ENCODE measurements around the gene PLA1A.
"Not testable (repeated sequence)": the region's sequence is repeated elsewhere in the genome, so short reads cannot be mapped to it uniquely, and the experiment has no call there.

Gene PLA1A

GRCh38 chr3:119663885-119664284 is 66.2 kb downstream of the PLA1A start:
- Mint-ChIP-seq H3K27me3 (no peaks in the 10 kb centered on the region), H3K36me3 (peaks cover 7% of the 10 kb centered on the region), H3K9me3 (no peaks in the 10 kb centered on the region), H3K4me1 (peaks cover 26% of the 10 kb centered on the region), H3K4me3 (no peak overlapping the region), H3K27ac (peak overlapping the region; percentile 87)
- ATAC-seq (ENCODE audit: low read depth) (no peak), DNase-seq (ENCODE audit: low spot score in 2 of 2) (no peak)

GRCh38 chr3:119664370-119664769 is 66.7 kb downstream of the PLA1A start:
- Mint-ChIP-seq H3K9me3 (no peaks in the 10 kb centered on the region), H3K36me3 (peaks cover 7% of the 10 kb centered on the region), H3K4me3 (no peak overlapping the region), H3K4me1 (peaks cover 26% of the 10 kb centered on the region), H3K27ac (peak overlapping the region; percentile 87), H3K27me3 (no peaks in the 10 kb centered on the region)
- no peak for ATAC-seq (ENCODE audit: low read depth)
- no peak for DNase-seq (ENCODE audit: low spot score in 2 of 2)

- ATAC-seq (ENCODE audit: low read depth) (peak; percentile 67), DNase-seq (ENCODE audit: low spot score in 2 of 2) (no peak)
- Mint-ChIP-seq H3K4me1 (peaks cover 26% of the 10 kb centered on the region), H3K36me3 (peaks cover 7% of the 10 kb centered on the region), H3K4me3 (no peak overlapping the region), H3K27ac (peak overlapping the region; percentile 87), H3K27me3 (no peaks in the 10 kb centered on the region), H3K9me3 (no peaks in the 10 kb centered on the region)
Measured at GRCh38 chr3:119664850-119665379, 67.2 kb downstream of the PLA1A start.

- ATAC-seq (ENCODE audit: low read depth) (no peak), DNase-seq (ENCODE audit: low spot score in 2 of 2) (no peak)
- Mint-ChIP-seq H3K27me3 (no peaks in the 10 kb centered on the region), H3K4me3 (no peak overlapping the region), H3K4me1 (peaks cover 26% of the 10 kb centered on the region), H3K27ac (peak overlapping the region; percentile 76), H3K9me3 (no peaks in the 10 kb centered on the region), H3K36me3 (peaks cover 9% of the 10 kb centered on the region)
Measured at GRCh38 chr3:119665954-119666559, 68.4 kb downstream of the PLA1A start.

GRCh38 chr3:119669906-119670570 is 72.4 kb downstream of the PLA1A start:
- Mint-ChIP-seq H3K36me3 (peaks cover 13% of the 10 kb centered on the region), H3K27me3 (no peaks in the 10 kb centered on the region), H3K27ac (peak overlapping the region; percentile 74), H3K4me3 (no peak overlapping the region), H3K9me3 (no peaks in the 10 kb centered on the region), H3K4me1 (peaks cover 14% of the 10 kb centered on the region)
- no peak for DNase-seq (ENCODE audit: low spot score in 2 of 2)
- ATAC-seq (ENCODE audit: low read depth), result no peak

GRCh38 chr3:119672776-119673175 is 75.1 kb downstream of the PLA1A start:
- Mint-ChIP-seq H3K4me3 (no peak overlapping the region), H3K27me3 (no peaks in the 10 kb centered on the region), H3K4me1 (peaks cover 23% of the 10 kb centered on the region), H3K36me3 (peaks cover 11% of the 10 kb centered on the region), H3K9me3 (no peaks in the 10 kb centered on the region), H3K27ac (no peak overlapping the region)
- no peak for ATAC-seq (ENCODE audit: low read depth)
- no peak for DNase-seq (ENCODE audit: low spot score in 2 of 2)

GRCh38 chr3:119673875-119674274 is 76.2 kb downstream of the PLA1A start:
- Mint-ChIP-seq H3K36me3 (peaks cover 9% of the 10 kb centered on the region), H3K27me3 (no peaks in the 10 kb centered on the region), H3K27ac (peak overlapping the region; percentile 70), H3K9me3 (no peaks in the 10 kb centered on the region), H3K4me1 (peaks cover 21% of the 10 kb centered on the region), H3K4me3 (no peak overlapping the region)
- ATAC-seq (ENCODE audit: low read depth), result no peak
- no peak for DNase-seq (ENCODE audit: low spot score in 2 of 2)

- Mint-ChIP-seq H3K4me3 (peak overlapping the region; percentile 84), H3K4me1 (peaks cover 21% of the 10 kb centered on the region), H3K36me3 (peaks cover 9% of the 10 kb centered on the region), H3K27ac (peak overlapping the region; percentile 99), H3K27me3 (no peaks in the 10 kb centered on the region), H3K9me3 (no peaks in the 10 kb centered on the region)
- DNase-seq (ENCODE audit: low spot score in 2 of 2), result no peak
- ATAC-seq (ENCODE audit: low read depth), result no peak
Measured at GRCh38 chr3:119675188-119675874, 77.6 kb downstream of the PLA1A start.

GRCh38 chr3:119676020-119676419 is 78.3 kb downstream of the PLA1A start:
- no peaks in the 10 kb centered on the region for H3K9me3 Mint-ChIP-seq
- DNase-seq (ENCODE audit: low spot score in 2 of 2) (no peak), ATAC-seq (ENCODE audit: low read depth) (no peak)
- peak overlapping the region; percentile 99 for H3K27ac Mint-ChIP-seq
- no peaks in the 10 kb centered on the region for H3K27me3 Mint-ChIP-seq
- peaks cover 6% of the 10 kb centered on the region for H3K36me3 Mint-ChIP-seq
- peak overlapping the region; percentile 84 for H3K4me3 Mint-ChIP-seq
- H3K4me1 Mint-ChIP-seq, result peaks cover 21% of the 10 kb centered on the region

- peaks cover 21% of the 10 kb centered on the region for H3K4me1 Mint-ChIP-seq
- DNase-seq (ENCODE audit: low spot score in 2 of 2), result peak; percentile 88 to 96
- peak within 1 kb of the TSS; percentile 84 for H3K4me3 Mint-ChIP-seq
- ATAC-seq (ENCODE audit: low read depth), result peak; percentile 86
- no peaks in the 10 kb centered on the region for H3K9me3 Mint-ChIP-seq
- H3K36me3 Mint-ChIP-seq, result peaks cover 6% of the 10 kb centered on the region
- no peaks in the 10 kb centered on the region for H3K27me3 Mint-ChIP-seq
- H3K27ac Mint-ChIP-seq, result peak within 1 kb of the TSS; percentile 99
Measured at GRCh38 chr3:119676771-119677640, 79.3 kb downstream of the PLA1A start, which contains the start of gene COX17. TSS of gene COX17 (minus strand) at chr3:119677406. CDS start at chr3:119677310, 96 bp downstream.

GRCh38 chr3:119677641-119677934 is 79.9 kb downstream of the PLA1A start:
- ATAC-seq (ENCODE audit: low read depth), result peak; percentile 3
- Mint-ChIP-seq H3K27me3 (no peaks in the 10 kb centered on the region), H3K4me3 (peak overlapping the region; percentile 84), H3K27ac (peak overlapping the region; percentile 99), H3K9me3 (no peaks in the 10 kb centered on the region), H3K4me1 (peaks cover 21% of the 10 kb centered on the region), H3K36me3 (peaks cover 6% of the 10 kb centered on the region)
- DNase-seq (ENCODE audit: low spot score in 2 of 2), result no peak

GRCh38 chr3:119678209-119678608 is 80.5 kb downstream of the PLA1A start:
- not testable (repeated sequence) for H3K27me3 Mint-ChIP-seq; DNase-seq (ENCODE audit: low spot score in 2 of 2); H3K36me3 Mint-ChIP-seq; ATAC-seq (ENCODE audit: low read depth); H3K9me3 Mint-ChIP-seq
- Mint-ChIP-seq H3K4me1 (peaks cover 21% of the 10 kb centered on the region), H3K27ac (peak overlapping the region; percentile 99), H3K4me3 (peak overlapping the region; percentile 5)
